HT-29 (cell line): Measurements from ENCODE around the gene TPK1. TPM values are rescaled to one million over a fixed set of nuclear protein-coding genes. Genes with fewer than 3 reads are reported as not detected.

Experiments used
- DNase-seq: peaks from one replicate; pipeline ENCODE4 v3.0.0-alpha.2; 2015; ENCODE audit warnings: low spot score
- total RNA-seq: library from RNA; depleted of rRNA; stranded (reverse); fragments of >200 nt; shearing (Covaris generic); gene quantifications from 2 replicates; pipeline ENCODE4 v1.2.3, GENCODE V29; 2014; rRNA removed

TPK1 gene
- total RNA-seq: 0.94 and 1.4 TPM in 2 replicates

GRCh38 chr7:144835652-144836544 is at the start of gene TPK1:
Gene TPK1 (minus strand): TSS chr7:144836053. CDS start chr7:144835602, 451 bp downstream.
- DNase-seq: peak; percentile 90

GRCh38 chr7:144885478-144885877 is 49.6 kb upstream of the TPK1 start:
- no peak for DNase-seq

DNA sequence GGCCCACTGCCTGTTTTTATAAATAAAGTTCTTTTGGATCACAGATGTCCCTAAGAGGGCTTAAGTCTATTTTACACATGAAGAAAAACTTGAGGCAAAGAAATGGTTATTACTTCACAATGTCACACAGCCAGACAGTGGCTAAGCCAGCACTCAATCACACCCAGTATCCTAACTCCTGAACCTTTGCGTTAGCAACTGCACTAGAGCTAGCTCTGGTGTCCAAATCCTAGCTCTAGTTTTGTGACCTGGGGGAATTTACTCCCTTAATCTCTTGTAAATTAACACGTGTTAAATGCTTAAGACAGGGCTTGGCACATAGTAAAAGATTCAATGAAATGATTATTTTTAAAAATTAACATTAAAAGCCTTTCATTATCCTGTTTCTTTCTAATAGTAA is 49.0 kb upstream of the TPK1 start:
- DNase-seq: no peak

- DNase-seq: no peak
Observed at GRCh38 chr7:144873316-144873845, 37.5 kb upstream of the TPK1 start.

DNA sequence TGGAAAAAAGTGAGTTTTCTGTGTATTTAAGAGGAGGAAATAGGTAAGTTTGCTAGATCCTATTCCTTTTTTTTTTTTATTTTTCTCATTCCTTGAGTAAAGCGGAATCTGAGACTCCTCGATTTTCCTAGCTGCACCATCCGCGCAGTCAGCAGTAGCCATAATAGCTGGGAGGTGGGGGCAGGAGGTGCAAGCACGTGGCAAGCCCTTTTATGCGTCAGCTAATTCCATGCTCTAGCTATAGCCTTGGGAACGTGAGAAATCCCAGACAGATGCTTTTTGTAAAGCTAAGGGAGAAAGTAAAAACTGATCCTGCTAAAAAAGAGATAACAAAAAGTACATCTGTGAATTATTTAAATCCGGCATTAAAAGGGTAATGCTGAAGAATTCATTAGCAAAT is 33.2 kb upstream of the TPK1 start:
- DNase-seq: no peak

GRCh38 chr7:144866189-144866588 is 30.3 kb upstream of the TPK1 start:
- DNase-seq: no peak

GRCh38 chr7:144863320-144863647 is 27.4 kb upstream of the TPK1 start:
- DNase-seq: no peak

GRCh38 chr7:144862612-144863319 is 26.9 kb upstream of the TPK1 start:
- DNase-seq: no peak

DNA sequence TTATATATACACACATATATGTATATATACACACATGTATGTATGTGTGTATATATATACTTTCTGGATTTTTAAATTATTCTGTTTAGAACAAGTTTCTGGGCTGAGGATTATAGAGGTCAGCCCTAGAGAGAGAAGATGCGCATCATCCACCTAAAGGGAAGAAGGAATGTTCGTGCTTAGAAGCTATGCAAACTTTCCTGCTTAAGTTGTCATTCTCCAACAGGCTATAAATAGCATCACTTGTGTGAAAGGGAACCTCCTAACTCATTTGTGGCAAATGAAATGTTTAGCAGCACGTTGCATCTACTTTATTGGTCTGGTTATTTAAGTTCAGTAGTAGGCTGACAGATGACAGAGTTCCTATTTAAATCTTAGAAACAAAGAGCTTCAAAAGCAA is 23.9 kb upstream of the TPK1 start:
- no peak for DNase-seq

GRCh38 chr7:144857463-144857862 is 21.6 kb upstream of the TPK1 start:
- no peak for DNase-seq

DNA sequence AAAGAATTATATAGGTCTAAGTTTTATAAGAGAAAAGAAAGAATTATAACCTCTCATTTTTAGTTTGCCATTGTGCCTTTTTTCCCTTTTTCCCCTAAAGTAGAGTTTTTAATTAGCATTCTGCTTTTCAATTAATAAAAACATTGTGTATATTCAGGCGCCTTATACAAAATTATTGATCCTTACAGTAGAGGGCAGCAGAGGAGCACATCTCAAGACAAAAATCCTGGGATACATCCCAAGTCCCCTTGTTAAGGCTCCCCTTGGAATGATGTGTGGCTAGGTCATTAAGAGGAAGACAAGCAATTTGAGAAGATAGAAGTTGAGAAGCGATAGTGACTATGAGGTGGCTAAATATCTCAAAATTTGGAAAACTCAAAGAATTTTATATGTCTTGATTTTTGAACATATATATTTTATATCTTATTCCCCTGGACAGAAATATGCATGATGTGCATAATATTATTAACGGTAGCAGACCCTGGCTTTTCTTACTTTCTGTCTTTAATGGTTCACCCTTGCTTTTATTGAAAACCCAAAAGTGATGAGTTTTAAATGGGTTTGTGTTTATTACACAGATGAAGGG is 19.1 kb upstream of the TPK1 start:
- DNase-seq: peak; percentile 63

GRCh38 chr7:144853542-144853941 is 17.7 kb upstream of the TPK1 start:
- no peak for DNase-seq

DNA sequence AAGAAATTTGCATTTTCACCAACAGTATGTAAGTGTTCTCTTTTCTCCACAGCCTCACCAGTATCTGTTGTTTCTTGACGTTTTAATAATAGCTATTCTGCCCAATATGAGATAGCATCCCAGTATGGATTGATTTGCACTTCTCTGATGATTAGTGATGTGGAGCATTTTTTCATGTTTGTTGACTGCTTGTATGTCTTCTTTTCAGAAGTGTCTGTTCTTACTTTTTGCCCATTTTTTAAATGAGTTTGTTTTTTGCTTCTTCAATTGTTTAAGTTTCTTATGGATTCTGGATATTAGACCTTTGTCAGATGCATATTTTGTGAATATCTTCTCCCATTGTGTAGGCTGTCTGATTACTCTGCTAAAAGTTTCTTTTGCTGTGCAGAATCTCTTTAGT is 12.2 kb upstream of the TPK1 start:
- no peak for DNase-seq

GRCh38 chr7:144842377-144842851 is 6.6 kb upstream of the TPK1 start:
- peak; percentile 18 for DNase-seq

DNA sequence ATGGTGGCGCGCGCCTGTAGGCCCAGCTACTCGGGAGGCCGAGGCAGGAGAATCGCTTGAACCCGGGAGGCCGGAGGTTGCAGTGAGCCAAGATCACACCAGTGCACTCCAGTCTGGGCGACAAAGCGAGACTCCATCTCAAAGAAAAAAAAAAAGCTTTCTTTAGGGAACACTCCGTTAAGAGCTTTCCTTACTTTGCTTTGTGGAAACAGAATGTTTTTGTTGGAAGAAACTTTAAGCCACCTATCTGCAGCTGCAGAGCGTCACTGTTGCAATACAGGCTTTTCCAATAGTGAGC is 641 bp upstream of the TPK1 start:
- DNase-seq: no peak

DNA sequence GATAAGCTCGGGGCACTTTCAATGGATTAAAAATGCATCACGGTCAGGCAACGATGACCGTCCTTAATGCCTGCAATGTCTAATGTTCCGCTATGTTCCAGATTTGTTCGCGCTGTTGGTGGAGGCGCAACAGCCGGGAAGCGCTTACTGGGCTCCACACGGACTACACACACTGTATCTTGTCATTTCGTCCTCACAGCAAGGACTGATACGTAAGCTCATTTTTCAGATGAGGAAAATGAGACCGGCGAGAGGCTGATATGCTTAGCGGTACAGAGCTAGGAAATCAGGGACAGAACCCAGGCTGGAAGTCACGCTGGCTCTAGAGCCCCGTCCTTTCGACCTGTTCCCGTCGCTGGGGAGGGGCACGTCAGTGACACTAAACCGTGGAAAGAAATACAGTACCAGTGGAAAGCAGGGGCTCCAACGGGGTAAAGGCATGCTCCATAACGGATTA is 670 bp downstream of the TPK1 start:
- peak; percentile 40 for DNase-seq

DNA sequence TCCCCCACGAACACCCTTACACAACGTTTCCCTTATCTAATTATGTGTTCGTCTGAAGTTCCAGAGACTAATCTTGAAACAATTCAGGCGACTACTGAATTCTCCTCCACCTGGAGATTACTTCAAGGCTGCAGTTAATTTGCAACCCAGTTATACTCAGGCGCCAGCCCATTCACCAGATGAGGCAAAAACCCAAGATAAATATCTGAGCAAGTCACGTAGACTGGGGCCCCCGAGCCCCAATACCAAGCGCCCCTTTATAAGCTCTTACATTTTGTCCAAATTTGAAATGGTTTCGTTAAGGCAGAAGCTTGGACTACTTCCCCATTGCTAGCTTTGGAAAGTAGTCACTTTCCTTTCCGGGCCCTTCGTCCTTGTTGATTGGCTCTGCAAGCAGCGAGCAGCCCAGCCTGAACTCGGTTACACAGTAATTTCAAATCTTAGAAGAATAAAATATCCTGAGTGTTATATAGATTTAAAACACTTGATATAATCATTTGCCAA is 1.2 kb downstream of the TPK1 start:
- DNase-seq: no peak

- no peak for DNase-seq
Observed at GRCh38 chr7:144830811-144831210, 5.0 kb downstream of the TPK1 start.

- DNase-seq: no peak
Observed at GRCh38 chr7:144830024-144830785, 5.6 kb downstream of the TPK1 start.

DNA sequence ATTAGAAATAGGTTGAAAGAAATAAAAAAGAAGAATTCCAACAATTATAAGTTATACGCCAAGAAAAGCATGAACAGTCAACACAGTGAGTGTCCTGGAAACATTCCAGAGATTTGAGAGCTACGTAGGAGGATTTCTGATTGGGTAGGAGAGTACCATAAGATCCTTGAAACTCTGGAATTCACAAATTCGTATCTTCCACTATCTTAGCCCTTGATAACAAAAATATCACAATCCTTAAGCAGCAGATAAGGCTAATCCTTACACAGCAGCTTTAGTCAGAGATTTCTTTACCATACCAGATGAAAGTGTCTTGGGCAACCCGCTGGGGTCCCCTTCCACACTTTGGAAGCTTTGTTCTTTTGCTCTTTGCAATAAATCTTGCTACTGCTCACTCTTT is 8.2 kb downstream of the TPK1 start:
- no peak for DNase-seq

DNA sequence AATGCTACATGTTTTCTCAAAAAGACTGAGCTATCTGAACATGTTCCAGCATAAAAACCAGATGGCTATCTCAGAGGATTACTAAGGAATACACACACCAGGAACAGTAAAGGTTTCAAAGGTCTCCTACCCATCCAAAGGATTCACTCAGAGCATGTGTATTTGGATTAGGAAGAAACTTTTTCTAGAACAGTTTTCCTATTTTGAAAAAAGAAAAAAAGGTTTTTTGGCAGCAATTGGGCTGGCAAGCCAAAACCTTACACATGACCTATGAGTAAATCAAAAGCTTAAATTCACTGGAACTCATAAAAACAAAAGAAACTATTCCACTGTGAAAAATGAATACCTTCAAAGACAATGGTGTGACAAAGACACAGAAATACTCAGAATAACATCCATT is 9.6 kb downstream of the TPK1 start:
- no peak for DNase-seq
